Stomach (tissue), 9 donors: ENCODE data around the gene GUK1. TPM values are rescaled to one million over a fixed set of nuclear protein-coding genes. Genes with fewer than 3 reads are reported as not detected.
"Not testable (repeated sequence)": the region's sequence is repeated elsewhere in the genome, so short reads cannot be mapped to it uniquely, and the experiment has no call there.

Experiments
- DNase-seq, 2 donors: peaks; one replicate each; pipeline versions ENCODE4 v3.0.0 to v3.0.0-alpha.2; 2013 to 2019
- H3K27ac ChIP-seq, 5 donors: fragments of 200-600 bp in 4 of 5; sonication (generic) in 4 of 5; one replicate each; pipeline ENCODE4 v1.5.1; 2013 to 2019; ENCODE audit warnings: mild to moderate bottlenecking in 1 of 5, moderate library complexity in 1 of 5
- H3K27me3 ChIP-seq, 3 donors: fragments of 200-600 bp; sonication (generic); one replicate each; pipeline ENCODE4 v1.5.1; 2017 to 2019; ENCODE audit warnings: mixed run types in 1 of 3
- H3K36me3 ChIP-seq, 4 donors: fragments of 200-600 bp; sonication (generic); 1 replicate in 3 of 4; 2 replicates in 1 of 4; pipeline ENCODE4 v1.5.1; 2016 to 2019
- H3K4me1 ChIP-seq, 4 donors: fragments of 200-600 bp; sonication (generic); one replicate each; pipeline ENCODE4 v1.5.1; 2016 to 2019
- H3K4me3 ChIP-seq, 4 donors: fragments of 200-600 bp; sonication (generic) in 3 of 4; one replicate each; pipeline ENCODE4 v1.5.1; 2016 to 2019; ENCODE audit warnings: mild to moderate bottlenecking in 1 of 4
- H3K9me3 ChIP-seq, 4 donors: fragments of 200-600 bp; sonication (generic); one replicate each; pipeline ENCODE4 v1.5.1; 2016 to 2019
- CTCF ChIP-seq, 7 experiments: fragments of 450-650 bp in 4 of 7; fragments of 200-600 bp in 3 of 7; sonication (generic) in 3 of 7; IDR thresholded peaks; one replicate each; pipeline ENCODE4 v1.5.1; 2016 to 2019; ENCODE audit warnings: antibody characterized with exemption in 7 of 7, control low read depth in 2 of 7, mild to moderate bottlenecking in 1 of 7
- EP300 ChIP-seq: sonication (generic); formaldehyde crosslinking; IDR thresholded peaks from one replicate; pipeline ENCODE4 v1.6.1; 2017; ENCODE audit warnings: antibody characterized with exemption
- POLR2A ChIP-seq, 4 donors: fragments of 450-650 bp; IDR thresholded peaks; one replicate each; pipeline ENCODE4 v1.6.1; 2016; ENCODE audit warnings: antibody characterized with exemption in 4 of 4, control low read depth in 2 of 4, mild to moderate bottlenecking in 1 of 4, moderate library complexity in 1 of 4
- POLR2AphosphoS5 ChIP-seq, 3 donors: sonication (generic); formaldehyde crosslinking; IDR thresholded peaks; one replicate each; pipeline ENCODE4 v1.6.1; 2016; ENCODE audit warnings: antibody characterized with exemption in 3 of 3
- WGBS, 5 donors: extraction: QIAGEN DNeasy Blood & Tissue Kit in 3 of 5; methylation state at CpG; one replicate each; pipeline versions ENCODE4 v1.1.5 to v1.1.7; 2013 to 2018; 5-methylcytosine and 5-hydroxymethylcytosine counted together
- intact Hi-C: fragments of 100-400 bp; cut with DNase I; formaldehyde crosslinking; loops from one replicate; pipeline ENCODE4 v1.15.1; 2023; ENCODE audit warnings: low total_unique reads
- polyA plus RNA-seq, 3 donors: library from polyadenylated mRNA; stranded (reverse); fragments of 200-250 nt; gene quantifications; one replicate each; pipeline ENCODE4 v1.2.3, GENCODE V29; 2013
- total RNA-seq, 5 donors: library from RNA; depleted of rRNA; stranded (reverse); fragments of >200 nt; gene quantifications; one replicate each; pipeline versions ENCODE4 v1.1.0 to v1.2.3, GENCODE V29; 2014 to 2016
- donor health status: healthy with polysubstance abuse.
- donor health status: Bipolar disorder and iron deficiency.
- donor health status: healthy.

Gene GUK1
- total and polyA plus RNA-seq, 8 donors: 179 to 613 (median 282) TPM

- Histone ChIP-seq H3K27ac (peak overlapping the region; percentile 88 to 95 (median 92)), H3K9me3 (no peaks in the 10 kb centered on the region), H3K27me3 (no peaks in the 10 kb centered on the region), H3K4me1 (peaks cover 20 to 33% (median 28%) of the 10 kb centered on the region in 4 donors), H3K36me3 (peaks cover 14 to 29% (median 26%) of the 10 kb centered on the region in 4 donors), H3K4me3 (peak overlapping the region; percentile 63 to 89 (median 84))
- WGBS, 5 donors: 28 to 30% (median 29%) methylated on average over 15 of the region's 15 CpGs
- no peak for TF ChIP-seq CTCF (IDR thresholded peaks at IDR 0.05)
- no peak for TF ChIP-seq POLR2AphosphoS5 (IDR thresholded peaks at IDR 0.05)
- TF ChIP-seq POLR2A (IDR thresholded peaks at IDR 0.05): no peak
- no peak for TF ChIP-seq EP300
- intact Hi-C loops: no loop called here
- DNase-seq: no peak
These were observed 30.1 kb upstream of the GUK1 start for GRCh38 chr1:228109962-228110488.

- DNase-seq: no peak
- TF ChIP-seq CTCF (IDR thresholded peaks at IDR 0.05) (no peak), EP300 (no peak)
- Histone ChIP-seq H3K36me3 (peaks cover 14 to 25% (median 24%) of the 10 kb centered on the region in 4 donors), H3K27me3 (no peaks in the 10 kb centered on the region), H3K9me3 (no peaks in the 10 kb centered on the region), H3K27ac (peak overlapping the region in 3 of 5 donors; percentile 89 to 95 (median 92)), H3K4me1 (peaks cover 20 to 33% (median 28%) of the 10 kb centered on the region in 4 donors), H3K4me3 (no peak overlapping the region)
- intact Hi-C loops: no loop called here
- WGBS, 5 donors: 48 to 63% (median 59%) methylated on average over 7 of the region's 7 CpGs
These were observed 29.5 kb upstream of the GUK1 start for GRCh38 chr1:228110556-228110955.

GRCh38 chr1:228111315-228111714 is 28.8 kb upstream of the GUK1 start:
- H3K27ac ChIP-seq, H3K27me3 ChIP-seq, H3K4me3 ChIP-seq, H3K9me3 ChIP-seq, DNase-seq, intact Hi-C loops: not testable (repeated sequence)
- Histone ChIP-seq H3K36me3 (peaks cover 10 to 17% (median 17%) of the 10 kb centered on the region in 4 donors), H3K4me1 (peaks cover 20 to 33% (median 28%) of the 10 kb centered on the region in 4 donors)
- WGBS, 5 donors: 85 to 98% (median 91%) methylated on average over 6 of the region's 6 CpGs

- TF ChIP-seq POLR2A (IDR thresholded peaks at IDR 0.05) (no peak), POLR2AphosphoS5 (IDR thresholded peaks at IDR 0.05) (no peak), EP300 (no peak), CTCF (IDR thresholded peaks at IDR 0.05) (no peak)
- no peak for DNase-seq
- H3K27ac ChIP-seq: no peak overlapping the region
- H3K4me1 ChIP-seq: peaks cover 20 to 33% (median 28%) of the 10 kb centered on the region in 4 donors
- WGBS, 5 donors: 87 to 90% (median 88%) methylated on average over 7 of the region's 7 CpGs
- peaks cover 4 to 9% (median 8%) of the 10 kb centered on the region in 4 donors for H3K36me3 ChIP-seq
- no peaks in the 10 kb centered on the region for H3K27me3 ChIP-seq
- intact Hi-C loops: no loop called here
- H3K9me3 ChIP-seq: no peaks in the 10 kb centered on the region
- no peak overlapping the region for H3K4me3 ChIP-seq
These were observed 27.9 kb upstream of the GUK1 start for GRCh38 chr1:228112167-228112566.

- WGBS, 5 donors: 86 to 94% (median 88%) methylated on average over 1 of the region's 1 CpG
- Histone ChIP-seq H3K27me3 (no peaks in the 10 kb centered on the region), H3K4me3 (no peak overlapping the region), H3K36me3 (peaks cover 0 to 4% (median 4%) of the 10 kb centered on the region in 4 donors), H3K27ac (no peak overlapping the region), H3K9me3 (no peaks in the 10 kb centered on the region), H3K4me1 (peaks cover 19 to 29% (median 24%) of the 10 kb centered on the region in 4 donors)
- intact Hi-C loops: no loop called here
- no peak for DNase-seq
- TF ChIP-seq CTCF (IDR thresholded peaks at IDR 0.05) (no peak), POLR2AphosphoS5 (IDR thresholded peaks at IDR 0.05) (no peak), EP300 (no peak), POLR2A (IDR thresholded peaks at IDR 0.05) (no peak)
These were observed 27.5 kb upstream of the GUK1 start for GRCh38 chr1:228112617-228113016.
